ENCODE data around the gene PHAX. TPM values are rescaled to one million over a fixed set of nuclear protein-coding genes. Genes with fewer than 3 reads are reported as not detected.

The PHAX gene
- total RNA-seq, 1 experiment from 2014 or later = 63.6 TPM

DNA sequence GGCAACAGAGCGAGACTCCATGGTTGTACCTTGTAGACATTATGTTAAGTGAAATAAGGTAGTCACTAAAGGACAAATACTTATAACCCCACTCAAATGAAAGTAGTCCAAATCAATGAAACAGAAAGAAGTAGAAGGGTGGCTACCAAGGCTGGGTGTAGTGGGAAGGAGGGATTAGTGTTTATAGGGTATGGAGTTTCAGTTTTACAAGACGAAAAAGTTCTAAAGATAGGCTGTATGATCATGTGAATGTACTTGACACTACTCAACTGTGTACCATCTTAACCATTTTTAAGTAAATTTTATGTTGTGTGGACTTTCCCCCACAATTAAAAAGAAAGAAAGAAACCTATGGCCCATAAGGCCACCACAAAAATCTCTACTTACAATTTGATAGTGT is 37.9 kb upstream of the PHAX start:
- H3K27ac Mint-ChIP-seq (ENCODE audit: unreplicated experiment) = no peak overlapping the region

DNA sequence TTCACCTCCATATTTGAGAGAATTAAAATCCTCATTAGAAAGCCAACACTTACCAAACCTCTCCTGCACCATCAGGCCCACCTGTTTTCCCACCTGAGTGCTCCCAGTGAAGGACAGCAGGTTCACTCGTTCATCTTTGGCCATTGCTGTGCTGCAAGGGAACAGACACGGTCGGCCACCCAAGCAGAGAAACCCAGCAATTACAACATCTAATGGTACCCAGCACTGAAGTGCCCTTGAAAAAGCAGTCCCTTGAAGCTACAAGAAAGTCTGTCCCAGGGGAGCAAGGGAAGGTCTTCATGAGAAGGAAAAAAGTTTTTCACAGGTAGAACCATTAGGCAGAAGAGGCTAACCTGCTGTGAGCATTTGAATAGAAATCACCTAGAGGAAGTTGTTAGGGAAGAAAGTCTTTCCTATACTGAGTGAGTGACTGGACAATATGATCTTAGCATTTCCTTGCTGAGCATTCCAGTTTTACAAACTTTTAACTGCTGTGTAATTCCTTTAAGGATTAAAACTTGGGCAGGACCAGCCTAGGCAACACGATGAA is 32.5 kb upstream of the PHAX start:
- no peaks in the 10 kb centered on the region for H3K27me3 Mint-ChIP-seq (ENCODE audit: unreplicated experiment)
- CTCF ChIA-PET = no interaction called here
- H3K4me1 Mint-ChIP-seq (ENCODE audit: low read depth, unreplicated experiment) = no peaks in the 10 kb centered on the region
- BruUV-seq (replicated peaks) = no TSS peak
- DNase-seq = no peak
- no peak overlapping the region for H3K27ac Mint-ChIP-seq (ENCODE audit: unreplicated experiment)
- no peaks in the 10 kb centered on the region for H3K9me3 Mint-ChIP-seq (ENCODE audit: low read depth, unreplicated experiment)
- H3K36me3 Mint-ChIP-seq (ENCODE audit: insufficient read depth, unreplicated experiment) = peaks cover 26% of the 10 kb centered on the region
- TF ChIP-seq, protein P1, sequence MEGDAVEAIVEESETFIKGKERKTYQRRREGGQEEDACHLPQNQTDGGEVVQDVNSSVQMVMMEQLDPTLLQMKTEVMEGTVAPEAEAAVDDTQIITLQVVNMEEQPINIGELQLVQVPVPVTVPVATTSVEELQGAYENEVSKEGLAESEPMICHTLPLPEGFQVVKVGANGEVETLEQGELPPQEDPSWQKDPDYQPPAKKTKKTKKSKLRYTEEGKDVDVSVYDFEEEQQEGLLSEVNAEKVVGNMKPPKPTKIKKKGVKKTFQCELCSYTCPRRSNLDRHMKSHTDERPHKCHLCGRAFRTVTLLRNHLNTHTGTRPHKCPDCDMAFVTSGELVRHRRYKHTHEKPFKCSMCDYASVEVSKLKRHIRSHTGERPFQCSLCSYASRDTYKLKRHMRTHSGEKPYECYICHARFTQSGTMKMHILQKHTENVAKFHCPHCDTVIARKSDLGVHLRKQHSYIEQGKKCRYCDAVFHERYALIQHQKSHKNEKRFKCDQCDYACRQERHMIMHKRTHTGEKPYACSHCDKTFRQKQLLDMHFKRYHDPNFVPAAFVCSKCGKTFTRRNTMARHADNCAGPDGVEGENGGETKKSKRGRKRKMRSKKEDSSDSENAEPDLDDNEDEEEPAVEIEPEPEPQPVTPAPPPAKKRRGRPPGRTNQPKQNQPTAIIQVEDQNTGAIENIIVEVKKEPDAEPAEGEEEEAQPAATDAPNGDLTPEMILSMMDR (IDR thresholded peaks at IDR 0.05; ENCODE audit: unreplicated experiment) = no peak
- intact Hi-C loops (cut with micrococcal nuclease; ENCODE audit: unreplicated experiment) = no loop called here
- no peak overlapping the region for H3K4me3 Mint-ChIP-seq (ENCODE audit: low read depth, unreplicated experiment)

More for the DNA sequence above, 37.9 kb upstream of the PHAX start:
- H3K4me1 Mint-ChIP-seq (ENCODE audit: low read depth, unreplicated experiment) = no peaks in the 10 kb centered on the region
- H3K27me3 Mint-ChIP-seq (ENCODE audit: unreplicated experiment) = no peaks in the 10 kb centered on the region
- H3K36me3 Mint-ChIP-seq (ENCODE audit: insufficient read depth, unreplicated experiment) = peaks cover 25% of the 10 kb centered on the region
- TF ChIP-seq, protein P1 (IDR thresholded peaks at IDR 0.05; ENCODE audit: unreplicated experiment) = no peak
- DNase-seq = no peak
- H3K4me3 Mint-ChIP-seq (ENCODE audit: low read depth, unreplicated experiment) = no peak overlapping the region
- no peaks in the 10 kb centered on the region for H3K9me3 Mint-ChIP-seq (ENCODE audit: low read depth, unreplicated experiment)
- CTCF ChIA-PET = no interaction called here
- intact Hi-C loops (cut with micrococcal nuclease; ENCODE audit: unreplicated experiment) = no loop called here
- BruUV-seq (replicated peaks) = no TSS peak

DNA sequence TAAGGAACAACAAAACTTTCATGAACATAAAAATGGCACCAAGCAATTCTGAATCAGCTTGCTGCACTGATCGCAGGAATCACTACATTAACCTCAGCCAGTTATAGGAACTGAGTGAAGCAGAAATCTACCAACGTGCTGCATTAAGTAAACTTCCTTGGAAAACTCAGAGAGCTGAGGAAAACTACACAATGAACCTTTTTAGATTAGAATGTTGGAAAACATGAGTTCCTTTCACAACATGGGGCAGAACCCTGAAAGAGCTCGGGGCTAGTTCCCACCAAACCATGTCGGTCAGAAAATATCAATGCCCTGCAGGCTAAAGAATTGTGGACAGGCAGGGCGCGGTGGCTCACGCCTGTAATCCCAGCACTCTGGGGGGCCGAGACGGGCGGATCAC is 25.1 kb upstream of the PHAX start:
- intact Hi-C loops (cut with micrococcal nuclease; ENCODE audit: unreplicated experiment) = no loop called here

DNA sequence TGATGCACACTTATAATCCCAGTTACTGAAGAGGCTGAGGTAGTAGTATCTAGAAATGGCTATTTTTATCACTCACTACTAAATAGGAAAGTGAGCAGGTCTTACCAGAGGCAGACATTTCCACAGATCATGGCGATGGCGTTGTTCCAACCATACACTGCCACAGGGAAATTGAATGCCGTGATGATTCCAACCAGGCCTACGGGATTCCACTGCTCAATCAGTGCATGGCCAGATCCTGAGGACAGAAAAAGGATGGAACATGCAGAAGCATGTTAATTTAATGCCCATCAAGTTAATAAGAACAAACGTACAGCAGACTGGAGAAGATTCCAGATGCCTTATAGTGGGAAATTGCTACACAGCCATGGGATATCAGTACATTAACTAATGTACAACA is 23.8 kb upstream of the PHAX start:
- no peaks in the 10 kb centered on the region for H3K4me1 Mint-ChIP-seq (ENCODE audit: low read depth, unreplicated experiment)
- CTCF ChIA-PET = no interaction called here
- no peak overlapping the region for H3K27ac Mint-ChIP-seq (ENCODE audit: unreplicated experiment)
- TF ChIP-seq, protein P1 (IDR thresholded peaks at IDR 0.05; ENCODE audit: unreplicated experiment) = no peak
- intact Hi-C loops (cut with micrococcal nuclease; ENCODE audit: unreplicated experiment) = no loop called here
- no peaks in the 10 kb centered on the region for H3K9me3 Mint-ChIP-seq (ENCODE audit: low read depth, unreplicated experiment)
- no peak for DNase-seq
- H3K27me3 Mint-ChIP-seq (ENCODE audit: unreplicated experiment) = no peaks in the 10 kb centered on the region
- no TSS peak for BruUV-seq (replicated peaks)
- H3K4me3 Mint-ChIP-seq (ENCODE audit: low read depth, unreplicated experiment) = no peak overlapping the region
- H3K36me3 Mint-ChIP-seq (ENCODE audit: insufficient read depth, unreplicated experiment) = peaks cover 25% of the 10 kb centered on the region

More for the DNA sequence above, 25.1 kb upstream of the PHAX start:
- Mint-ChIP-seq H3K9me3 (ENCODE audit: low read depth, unreplicated experiment) (no peaks in the 10 kb centered on the region), H3K27ac (ENCODE audit: unreplicated experiment) (no peak overlapping the region), H3K27me3 (ENCODE audit: unreplicated experiment) (no peaks in the 10 kb centered on the region), H3K4me3 (ENCODE audit: low read depth, unreplicated experiment) (no peak overlapping the region), H3K36me3 (ENCODE audit: insufficient read depth, unreplicated experiment) (peaks cover 12% of the 10 kb centered on the region), H3K4me1 (ENCODE audit: low read depth, unreplicated experiment) (no peaks in the 10 kb centered on the region)
- no peak for DNase-seq
- TF ChIP-seq, protein P1 (IDR thresholded peaks at IDR 0.05; ENCODE audit: unreplicated experiment) = no peak
- BruUV-seq (replicated peaks) = no TSS peak
- CTCF ChIA-PET = no interaction called here
